K562 treated with DMSO at 1 percent for 4 hours (cell line): ENCODE results near the gene CFI. TPM values are rescaled to one million over a fixed set of nuclear protein-coding genes. Genes with fewer than 3 reads are reported as not detected.

Experiments
- total RNA-seq: library from RNA; unstranded; fragments of 300-600 nt; gene quantifications from 2 replicates; pipeline ENCODE4 v1.2.3, GENCODE V29; 2022; ENCODE audit not compliant: insufficient read depth

Gene CFI
- 3.3 TPM in 1 of 2 replicates, not detected in the other for total RNA-seq

GRCh38 chr4:109801895-109802319, at the start of gene CFI:
Gene CFI, minus strand, starts transcription at chr4:109801999. Its CDS starts 28 bp downstream, at chr4:109801971.

GRCh38 chr4:109847896-109848442, 46.2 kb upstream of the CFI start, which contains the start of gene LRIT3:
Gene LRIT3, plus strand, starts transcription at chr4:109848107. Its CDS starts 95 bp downstream, at chr4:109848202.

GRCh38 chr4:109827672-109828071, 25.9 kb upstream of the CFI start, which contains the start of gene RRH:
Gene RRH, plus strand, starts transcription at chr4:109827972. Its CDS starts 56 bp downstream, at chr4:109828028.

GRCh38 chr4:109815151-109816081, 13.6 kb upstream of the CFI start, which contains the start of gene GAR1:
Gene GAR1, plus strand, starts transcription at chr4:109815762. Its CDS starts 403 bp downstream, at chr4:109816165.

GRCh38 chr4:109729718-109730618, 71.8 kb downstream of the CFI start, which contains the start of gene PLA2G12A:
Gene PLA2G12A, minus strand, starts transcription at chr4:109730070. Its CDS starts 261 bp downstream, at chr4:109729809.

GRCh38 chr4:109702950-109703663, 98.7 kb downstream of the CFI start, which contains the start of gene CASP6:
Gene CASP6, minus strand, starts transcription at chr4:109703445. Its CDS starts 50 bp downstream, at chr4:109703395.

Other genes starting within 250 kb of the CFI start
- gene MCUB, start 241.8 kb downstream of the CFI start, total RNA-seq = 3.0 and 9.7 TPM in 2 replicates
- gene CASP6, start 98.6 kb downstream of the CFI start, total RNA-seq = 31.3 and 33.5 TPM in 2 replicates
- gene PLA2G12A, start 71.9 kb downstream of the CFI start, total RNA-seq = 22.3 and 68.3 TPM in 2 replicates
- 18.4 and 27.7 TPM in 2 replicates for gene GAR1, start 13.8 kb upstream of the CFI start, total RNA-seq
- gene RRH, start 26.0 kb upstream of the CFI start, total RNA-seq = not detected in 2 replicates
- gene LRIT3, start 46.1 kb upstream of the CFI start, total RNA-seq = not detected in 2 replicates
- gene EGF, start 110.9 kb upstream of the CFI start, total RNA-seq = 2.0 and 3.3 TPM in 2 replicates